Measurements from ENCODE around the gene FGD5. TPM values are rescaled to one million over a fixed set of nuclear protein-coding genes. Genes with fewer than 3 reads are reported as not detected.

FGD5 gene
- polyA plus RNA-seq, 3 donors, result 0.03 TPM; not detected in 2

DNA sequence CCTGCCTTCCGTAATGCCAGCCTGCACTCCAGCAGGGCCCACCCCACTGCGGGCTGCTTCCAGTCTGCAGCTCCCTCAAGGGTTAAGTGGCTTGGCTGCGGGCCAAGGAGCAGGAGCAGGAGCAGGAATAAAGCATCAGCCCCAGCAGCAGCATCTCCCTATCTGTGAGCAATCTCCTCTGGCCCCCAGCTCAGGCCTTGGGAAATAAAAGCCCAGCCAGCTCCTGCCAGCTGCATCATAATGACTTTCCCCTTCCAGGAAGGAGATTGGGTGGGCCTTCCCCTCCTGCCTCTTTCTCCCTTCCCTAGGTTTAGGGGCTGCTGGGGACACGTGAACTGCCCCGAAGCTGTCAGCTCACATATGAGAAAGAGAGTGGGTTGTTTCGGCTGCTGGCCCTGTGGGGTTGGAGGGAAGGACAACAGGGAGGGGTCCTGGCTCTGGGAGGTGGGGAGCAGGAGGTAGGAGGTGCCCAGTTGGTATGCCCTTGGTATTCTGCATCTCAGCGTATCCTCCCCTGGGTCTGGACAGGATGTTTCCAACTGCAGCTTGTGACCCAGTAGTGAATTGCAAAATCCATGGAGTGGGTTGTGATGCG, 34.6 kb upstream of the FGD5 start:
- peaks cover 0 to 4% (median 1%) of the 10 kb centered on the region in 7 donors for H3K9me3 Mint-ChIP-seq
- intact Hi-C loops (cut with micrococcal nuclease), result loop anchor here in 1 of 2 donors (5.0 kb wide), 1 partner anchor 582 kb away; no protein-coding TSS in a partner anchor
- no peaks in the 10 kb centered on the region for H4K20me1 ChIP-seq (ENCODE audit: insufficient read depth, low read length)
- peaks cover 2% of the 10 kb centered on the region for H3K4me1 Mint-ChIP-seq
- H3K4me1 ChIP-seq (ENCODE audit: control insufficient read depth in 1 of 2, insufficient read depth in 2 of 2, low read length in 2 of 2), result no peaks in the 10 kb centered on the region
- H3K27me3 Mint-ChIP-seq (ENCODE audit: low read depth in 3 of 3), result peaks cover 0 to 6% (median 4%) of the 10 kb centered on the region in 3 donors
- no peaks in the 10 kb centered on the region for H3K27me3 ChIP-seq (ENCODE audit: control insufficient read depth in 2 of 2, insufficient read depth in 2 of 2, low read length in 2 of 2)
- H3K79me2 ChIP-seq (ENCODE audit: insufficient read depth, low read length), result no peaks in the 10 kb centered on the region
- no peak overlapping the region for H3K4me3 ChIP-seq (replicated peaks in 1 of 3; ENCODE audit: low read depth in 2 of 3, low read length in 3 of 3)
- no peaks in the 10 kb centered on the region for H3K36me3 Mint-ChIP-seq
- DNase-seq, result no peak
- H3K4me3 Mint-ChIP-seq, result no peak overlapping the region
- H2AFZ ChIP-seq (ENCODE audit: insufficient read depth, low read depth, low read length, poor library complexity, severe bottlenecking), result no peak overlapping the region
- H3K4me2 ChIP-seq (replicated peaks; ENCODE audit: extremely low read depth, low read length, poor library complexity, severe bottlenecking), result no peak overlapping the region
- no peak overlapping the region for H3K27ac Mint-ChIP-seq
- WGBS (ENCODE audit: insufficient coverage), result 84% methylated on average over 8 of the region's 8 CpGs
- no peaks in the 10 kb centered on the region for H3K36me3 ChIP-seq (replicated peaks in 1 of 2; ENCODE audit: control insufficient read depth in 1 of 2, insufficient read depth in 2 of 2, low read length in 2 of 2)
- H3K9me3 ChIP-seq (replicated peaks in 1 of 2; ENCODE audit: control insufficient read depth in 1 of 2, insufficient read depth in 1 of 2, low read length in 2 of 2), result no peaks in the 10 kb centered on the region
- H3K9ac ChIP-seq (ENCODE audit: insufficient read depth, low read length, poor library complexity, severe bottlenecking), result no peak overlapping the region
- TF ChIP-seq, protein P1, sequence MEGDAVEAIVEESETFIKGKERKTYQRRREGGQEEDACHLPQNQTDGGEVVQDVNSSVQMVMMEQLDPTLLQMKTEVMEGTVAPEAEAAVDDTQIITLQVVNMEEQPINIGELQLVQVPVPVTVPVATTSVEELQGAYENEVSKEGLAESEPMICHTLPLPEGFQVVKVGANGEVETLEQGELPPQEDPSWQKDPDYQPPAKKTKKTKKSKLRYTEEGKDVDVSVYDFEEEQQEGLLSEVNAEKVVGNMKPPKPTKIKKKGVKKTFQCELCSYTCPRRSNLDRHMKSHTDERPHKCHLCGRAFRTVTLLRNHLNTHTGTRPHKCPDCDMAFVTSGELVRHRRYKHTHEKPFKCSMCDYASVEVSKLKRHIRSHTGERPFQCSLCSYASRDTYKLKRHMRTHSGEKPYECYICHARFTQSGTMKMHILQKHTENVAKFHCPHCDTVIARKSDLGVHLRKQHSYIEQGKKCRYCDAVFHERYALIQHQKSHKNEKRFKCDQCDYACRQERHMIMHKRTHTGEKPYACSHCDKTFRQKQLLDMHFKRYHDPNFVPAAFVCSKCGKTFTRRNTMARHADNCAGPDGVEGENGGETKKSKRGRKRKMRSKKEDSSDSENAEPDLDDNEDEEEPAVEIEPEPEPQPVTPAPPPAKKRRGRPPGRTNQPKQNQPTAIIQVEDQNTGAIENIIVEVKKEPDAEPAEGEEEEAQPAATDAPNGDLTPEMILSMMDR (IDR thresholded peaks at IDR 0.05), result no peak
- no peak overlapping the region for H3K27ac ChIP-seq (ENCODE audit: low read depth in 1 of 2, low read length in 2 of 2)

- Mint-ChIP-seq H3K9me3 (peaks cover 0 to 2% (median 0%) of the 10 kb centered on the region in 7 donors), H3K4me1 (peaks cover 2% of the 10 kb centered on the region), H3K27ac (no peak overlapping the region), H3K27me3 (ENCODE audit: low read depth in 3 of 3) (peaks cover 0 to 6% (median 4%) of the 10 kb centered on the region in 3 donors), H3K36me3 (no peaks in the 10 kb centered on the region), H3K4me3 (no peak overlapping the region)
- Histone ChIP-seq H3K27ac (ENCODE audit: low read depth in 1 of 2, low read length in 2 of 2) (no peak overlapping the region), H3K36me3 (replicated peaks in 1 of 2; ENCODE audit: control insufficient read depth in 1 of 2, insufficient read depth in 2 of 2, low read length in 2 of 2) (no peaks in the 10 kb centered on the region), H4K20me1 (ENCODE audit: insufficient read depth, low read length) (no peaks in the 10 kb centered on the region), H2AFZ (ENCODE audit: insufficient read depth, low read depth, low read length, poor library complexity, severe bottlenecking) (no peak overlapping the region), H3K9ac (ENCODE audit: insufficient read depth, low read length, poor library complexity, severe bottlenecking) (no peak overlapping the region), H3K9me3 (replicated peaks in 1 of 2; ENCODE audit: control insufficient read depth in 1 of 2, insufficient read depth in 1 of 2, low read length in 2 of 2) (no peaks in the 10 kb centered on the region), H3K4me3 (replicated peaks in 1 of 3; ENCODE audit: low read depth in 2 of 3, low read length in 3 of 3) (no peak overlapping the region), H3K4me1 (ENCODE audit: control insufficient read depth in 1 of 2, insufficient read depth in 2 of 2, low read length in 2 of 2) (no peaks in the 10 kb centered on the region), H3K4me2 (replicated peaks; ENCODE audit: extremely low read depth, low read length, poor library complexity, severe bottlenecking) (no peak overlapping the region), H3K79me2 (ENCODE audit: insufficient read depth, low read length) (no peaks in the 10 kb centered on the region), H3K27me3 (ENCODE audit: control insufficient read depth in 2 of 2, insufficient read depth in 2 of 2, low read length in 2 of 2) (no peaks in the 10 kb centered on the region)
- WGBS (ENCODE audit: insufficient coverage), result 93% methylated on average over 18 of the region's 20 CpGs
- intact Hi-C loops (cut with micrococcal nuclease), result no loop called here
- DNase-seq, result no peak
- TF ChIP-seq, protein P1 (IDR thresholded peaks at IDR 0.05), result no peak
These were observed 33.3 kb upstream of the FGD5 start for GRCh38 chr3:14785207-14786155.
